ENCODE results near the gene ZSCAN1.

The ZSCAN1 gene

DNA sequence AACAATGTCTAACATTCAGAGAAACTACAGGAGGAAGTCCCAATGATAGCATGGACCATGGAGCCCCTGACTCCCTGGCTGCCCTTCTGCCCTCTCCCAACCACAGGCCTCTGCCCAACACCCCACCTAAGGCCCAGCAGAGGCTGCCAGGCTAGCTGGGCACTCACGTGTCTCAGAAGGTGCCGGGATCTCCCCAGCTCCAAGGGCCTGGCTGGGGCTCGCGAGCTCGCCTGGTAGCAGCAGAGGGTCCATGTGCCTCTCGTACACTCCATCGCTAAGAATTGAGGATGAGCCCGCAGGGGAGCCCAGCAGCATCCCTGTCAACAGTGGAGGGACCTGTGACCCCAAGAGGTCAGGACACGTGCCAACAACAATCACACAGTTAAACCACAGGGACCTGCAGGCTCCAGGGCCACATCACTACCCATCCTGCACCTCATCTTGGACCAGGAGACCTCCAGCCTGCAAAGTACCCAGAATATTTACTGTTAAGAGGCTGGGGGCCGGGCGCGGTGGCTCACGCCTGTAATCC is 54.8 kb downstream of the ZSCAN1 start:
- Histone ChIP-seq H3K36me3 (replicated peaks) (no peaks in the 10 kb centered on the region), H3K27ac (no peak overlapping the region), H3K27me3 (replicated peaks) (no peaks in the 10 kb centered on the region), H3K4me3 (ENCODE audit: low read depth, low read length) (no peak overlapping the region)
- DNase-seq = no peak
- TF ChIP-seq, protein P1, sequence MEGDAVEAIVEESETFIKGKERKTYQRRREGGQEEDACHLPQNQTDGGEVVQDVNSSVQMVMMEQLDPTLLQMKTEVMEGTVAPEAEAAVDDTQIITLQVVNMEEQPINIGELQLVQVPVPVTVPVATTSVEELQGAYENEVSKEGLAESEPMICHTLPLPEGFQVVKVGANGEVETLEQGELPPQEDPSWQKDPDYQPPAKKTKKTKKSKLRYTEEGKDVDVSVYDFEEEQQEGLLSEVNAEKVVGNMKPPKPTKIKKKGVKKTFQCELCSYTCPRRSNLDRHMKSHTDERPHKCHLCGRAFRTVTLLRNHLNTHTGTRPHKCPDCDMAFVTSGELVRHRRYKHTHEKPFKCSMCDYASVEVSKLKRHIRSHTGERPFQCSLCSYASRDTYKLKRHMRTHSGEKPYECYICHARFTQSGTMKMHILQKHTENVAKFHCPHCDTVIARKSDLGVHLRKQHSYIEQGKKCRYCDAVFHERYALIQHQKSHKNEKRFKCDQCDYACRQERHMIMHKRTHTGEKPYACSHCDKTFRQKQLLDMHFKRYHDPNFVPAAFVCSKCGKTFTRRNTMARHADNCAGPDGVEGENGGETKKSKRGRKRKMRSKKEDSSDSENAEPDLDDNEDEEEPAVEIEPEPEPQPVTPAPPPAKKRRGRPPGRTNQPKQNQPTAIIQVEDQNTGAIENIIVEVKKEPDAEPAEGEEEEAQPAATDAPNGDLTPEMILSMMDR (IDR thresholded peaks at IDR 0.05; ENCODE audit: low read depth, low read length, missing control alignments) = no peak
- in situ Hi-C loops (cut with HindIII; ENCODE audit: low pct_ligation_motif_present, low sequenced_read_pairs) = no loop called here

DNA sequence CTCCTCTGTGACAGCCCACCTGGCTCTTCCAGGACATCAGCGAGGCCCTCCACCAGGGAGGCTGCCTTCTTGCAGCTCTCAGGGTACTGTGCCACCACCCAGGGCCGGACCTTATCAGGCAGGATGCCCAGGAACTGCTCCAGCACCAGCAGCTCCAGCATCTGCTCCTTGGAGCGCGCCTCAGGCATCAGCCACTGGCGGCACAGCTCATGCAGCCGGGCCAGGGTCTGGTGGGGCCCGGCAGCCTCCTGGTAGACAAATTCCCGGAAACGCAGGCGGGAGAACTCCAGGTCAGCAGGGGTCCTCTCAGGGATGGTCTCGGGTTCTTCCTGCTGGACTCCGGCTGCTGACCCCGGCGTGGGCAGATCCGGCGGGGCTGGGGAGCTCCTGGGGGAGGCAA is 56.0 kb downstream of the ZSCAN1 start:
- in situ Hi-C loops (cut with HindIII; ENCODE audit: low pct_ligation_motif_present, low sequenced_read_pairs) = no loop called here
- no peak overlapping the region for H3K4me3 ChIP-seq (ENCODE audit: low read depth, low read length)
- no peak for DNase-seq
- H3K27ac ChIP-seq = no peak overlapping the region
- no peaks in the 10 kb centered on the region for H3K36me3 ChIP-seq (replicated peaks)
- no peaks in the 10 kb centered on the region for H3K27me3 ChIP-seq (replicated peaks)
- TF ChIP-seq, protein P1 (IDR thresholded peaks at IDR 0.05; ENCODE audit: low read depth, low read length, missing control alignments) = no peak

DNA sequence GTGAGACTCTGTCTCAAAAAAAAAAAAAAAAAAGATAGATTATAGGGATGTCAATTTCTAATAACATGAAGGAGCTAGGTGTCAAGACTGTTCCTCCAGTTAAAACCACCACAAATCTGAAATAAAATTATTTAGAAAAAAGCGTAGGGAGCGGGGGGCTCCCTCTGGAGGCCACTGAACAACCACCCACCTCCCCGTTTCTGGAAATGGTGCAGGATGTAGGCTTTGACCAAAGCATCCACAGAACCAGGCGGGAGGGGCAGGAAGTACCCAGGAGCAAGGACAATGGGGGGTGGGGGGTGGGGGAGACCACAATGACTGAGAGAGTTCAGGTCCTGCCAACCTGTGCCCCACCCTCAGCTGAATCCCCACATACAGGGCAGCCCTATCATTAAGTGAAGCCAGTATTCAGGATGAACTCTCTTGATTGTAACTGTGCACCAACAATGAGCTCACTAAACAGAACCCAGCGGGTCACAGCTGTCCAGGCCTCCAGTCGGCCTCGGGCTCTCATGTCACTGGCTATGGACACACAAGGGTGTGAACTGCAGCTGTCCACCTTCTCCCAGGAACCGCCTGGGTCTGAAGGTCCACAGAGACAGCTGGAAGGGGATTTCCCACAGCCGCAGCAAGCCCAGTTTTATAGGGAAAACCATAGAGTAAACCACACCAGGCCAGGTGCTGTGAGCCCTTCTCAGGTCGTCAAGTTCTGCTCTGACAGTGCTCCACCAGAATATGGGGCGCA is 57.6 kb downstream of the ZSCAN1 start:
- H3K27me3 ChIP-seq (replicated peaks) = no peaks in the 10 kb centered on the region
- in situ Hi-C loops (cut with HindIII; ENCODE audit: low pct_ligation_motif_present, low sequenced_read_pairs) = no loop called here
- H3K27ac ChIP-seq = no peak overlapping the region
- TF ChIP-seq, protein P1 (IDR thresholded peaks at IDR 0.05; ENCODE audit: low read depth, low read length, missing control alignments) = no peak
- no peak for DNase-seq
- H3K4me3 ChIP-seq (ENCODE audit: low read depth, low read length) = no peak overlapping the region
- no peaks in the 10 kb centered on the region for H3K36me3 ChIP-seq (replicated peaks)

DNA sequence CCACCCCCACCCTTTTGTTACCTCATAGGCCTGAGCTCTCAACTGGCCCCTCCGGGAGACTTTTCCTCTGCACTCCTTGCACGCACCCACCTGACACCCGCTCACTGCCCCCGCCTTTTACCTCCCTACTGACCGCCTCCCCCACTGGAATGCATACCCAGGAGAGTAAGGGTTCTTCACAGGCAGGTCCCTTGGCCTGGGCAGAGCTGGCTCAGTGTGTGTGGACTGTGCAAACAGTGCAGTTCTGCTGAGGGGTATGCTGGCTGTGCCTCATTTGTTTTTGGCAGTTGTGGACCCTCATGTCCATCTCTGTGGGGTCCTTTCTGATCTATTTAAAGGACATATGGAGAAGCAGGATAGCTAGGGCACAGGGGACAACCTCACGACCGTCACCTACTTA is 59.2 kb downstream of the ZSCAN1 start:
- H3K36me3 ChIP-seq (replicated peaks) = no peaks in the 10 kb centered on the region
- TF ChIP-seq, protein P1 (IDR thresholded peaks at IDR 0.05; ENCODE audit: low read depth, low read length, missing control alignments) = no peak

DNA sequence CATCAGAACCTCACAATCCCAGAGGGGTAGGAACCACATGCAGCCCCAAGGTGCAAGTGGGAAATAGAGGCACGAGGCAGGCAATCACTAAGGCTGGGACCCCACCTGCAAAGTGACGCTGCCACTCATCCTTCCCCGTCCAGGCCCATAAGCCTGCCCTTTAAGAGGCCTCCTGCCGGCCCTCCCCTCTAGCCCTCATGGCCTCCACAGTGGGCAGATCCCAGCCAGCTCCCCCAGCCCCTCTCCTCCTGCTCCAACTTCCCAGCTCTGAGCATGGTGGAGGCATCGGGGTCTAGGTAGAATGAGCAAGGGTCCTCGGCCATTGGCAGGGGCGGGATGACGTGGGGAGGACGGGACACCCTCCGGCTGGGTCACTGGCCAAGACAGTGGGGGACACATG is 61.5 kb downstream of the ZSCAN1 start:
- no peak overlapping the region for H3K27ac ChIP-seq
- H3K4me3 ChIP-seq (ENCODE audit: low read depth, low read length) = no peak overlapping the region
- no peaks in the 10 kb centered on the region for H3K27me3 ChIP-seq (replicated peaks)
- DNase-seq = no peak
- in situ Hi-C loops (cut with HindIII; ENCODE audit: low pct_ligation_motif_present, low sequenced_read_pairs) = no loop called here
- TF ChIP-seq, protein P1 (IDR thresholded peaks at IDR 0.05; ENCODE audit: low read depth, low read length, missing control alignments) = no peak
- no peaks in the 10 kb centered on the region for H3K36me3 ChIP-seq (replicated peaks)

More for the DNA sequence above, 59.2 kb downstream of the ZSCAN1 start:
- Histone ChIP-seq H3K27ac (no peak overlapping the region), H3K4me3 (ENCODE audit: low read depth, low read length) (no peak overlapping the region), H3K27me3 (replicated peaks) (no peaks in the 10 kb centered on the region)
- no peak for DNase-seq
- in situ Hi-C loops (cut with HindIII; ENCODE audit: low pct_ligation_motif_present, low sequenced_read_pairs) = no loop called here
